ENCODE results near the gene DVL2.

- TF ChIP-seq MAX (IDR thresholded peaks at IDR 0.05) (no peak), CTCF (IDR thresholded peaks at IDR 0.05; ENCODE audit: low read depth, low read length, missing input control) (no peak), JUND (IDR thresholded peaks at IDR 0.05) (no peak), TAF1 (conservative IDR thresholded peaks at IDR 0.05) (no peak)
These were observed 10.9 kb downstream of the DVL2 start for GRCh38 chr17:7223375-7223774.
